Stimulated activated CD8-positive, alpha-beta memory T cell treated with anti-CD3 and anti-CD28 coated beads, Interleukin-15, amount 100 ng/mL, for 4 hours (primary cell): Measurements from ENCODE around the gene SVOPL.

Experiments used
- DNase-seq, 2 donors: peaks; one replicate each; pipeline ENCODE4 v3.0.0-alpha.2; 2020; ENCODE audit warnings: low read depth in 2 of 2

Gene SVOPL

GRCh38 chr7:138607216-138608126 lies 93.7 kb downstream of the SVOPL start:
- DNase-seq, result no peak

- no peak for DNase-seq
Observed at GRCh38 chr7:138606236-138606635, 94.9 kb downstream of the SVOPL start.

GRCh38 chr7:138603549-138604318 lies 97.4 kb downstream of the SVOPL start:
- DNase-seq, result no peak

- DNase-seq, result no peak
Observed at GRCh38 chr7:138602451-138602850, 98.7 kb downstream of the SVOPL start.

GRCh38 chr7:138595454-138595853 lies 105.7 kb downstream of the SVOPL start:
- no peak for DNase-seq

GRCh38 chr7:138590154-138590553 lies 111.0 kb downstream of the SVOPL start:
- DNase-seq, result no peak

GRCh38 chr7:138588986-138589385 lies 112.2 kb downstream of the SVOPL start:
- DNase-seq, result no peak

- no peak for DNase-seq
Observed at GRCh38 chr7:138587485-138587884, 113.7 kb downstream of the SVOPL start.

GRCh38 chr7:138585283-138585993 lies 115.7 kb downstream of the SVOPL start:
- no peak for DNase-seq

- DNase-seq, result no peak
Observed at GRCh38 chr7:138584696-138585095, 116.5 kb downstream of the SVOPL start.

- no peak for DNase-seq
Observed at GRCh38 chr7:138584283-138584682, 116.9 kb downstream of the SVOPL start.

GRCh38 chr7:138581065-138581464 lies 120.1 kb downstream of the SVOPL start:
- DNase-seq, result no peak

- DNase-seq, result no peak
Observed at GRCh38 chr7:138579671-138580070, 121.5 kb downstream of the SVOPL start.

GRCh38 chr7:138579136-138579535 lies 122.0 kb downstream of the SVOPL start:
- no peak for DNase-seq

- DNase-seq, result no peak
Observed at GRCh38 chr7:138575897-138576428, 125.2 kb downstream of the SVOPL start.

GRCh38 chr7:138573741-138574140 lies 127.4 kb downstream of the SVOPL start:
- DNase-seq, result no peak

GRCh38 chr7:138570715-138571114 lies 130.4 kb downstream of the SVOPL start:
- no peak for DNase-seq

GRCh38 chr7:138569418-138569817 lies 131.7 kb downstream of the SVOPL start:
- no peak for DNase-seq

GRCh38 chr7:138568655-138569054 lies 132.5 kb downstream of the SVOPL start:
- DNase-seq, result no peak

- DNase-seq, result no peak
Observed at GRCh38 chr7:138565451-138566114, 135.6 kb downstream of the SVOPL start.

- no peak for DNase-seq
Observed at GRCh38 chr7:138565071-138565450, 136.1 kb downstream of the SVOPL start.
